PC-9 (cell line): ENCODE measurements around the gene RPL7A. TPM values are rescaled to one million over a fixed set of nuclear protein-coding genes. Genes with fewer than 3 reads are reported as not detected.

ENCODE experiments used
- BruUV-seq: library from RNA; stranded (reverse); fragments of 400-500 nt; replicated peaks from 2 replicates; lab custom pipeline; 2021; lab: Mats Ljungman, UMichigan
- CTCF ChIA-PET: fragments of 300-600 bp; sonication (Branson Sonifier 250); formaldehyde crosslinking; loops from one replicate; lab custom pipeline; 2022; ENCODE audit warnings: antibody characterized with exemption; lab: Charles Lee
- POLR2A ChIA-PET: fragments of 300-600 bp; sonication (Branson Sonifier 250); formaldehyde crosslinking; loops from one replicate; lab custom pipeline; 2022; ENCODE audit warnings: antibody characterized with exemption; ENCODE audit not compliant: unreplicated experiment; lab: Charles Lee
- DNase-seq, 2 experiments: peaks; one replicate each; pipeline versions ENCODE4 v3.0.0 to v3.0.0-alpha.2; 2015 to 2022; ENCODE audit warnings: mixed read lengths in 1 of 2
- H2AFZ ChIP-seq: fragments of 200-600 bp; sonication (generic); 2 replicates; pipeline ENCODE4 v1.8.1; 2017; ENCODE audit warnings: antibody characterized with exemption
- H3F3A ChIP-seq: fragments of 200-600 bp; sonication (generic); 2 replicates; pipeline ENCODE4 v1.8.1; 2017; ENCODE audit warnings: antibody characterized with exemption, mild to moderate bottlenecking, low read depth; ENCODE audit not compliant: insufficient read depth
- H3K27ac ChIP-seq: fragments of 200-600 bp; sonication (generic); 2 replicates; pipeline ENCODE4 v1.6.1; 2016; ENCODE audit warnings: mixed run types
- H3K27me3 ChIP-seq: fragments of 200-600 bp; sonication (generic); 2 replicates; pipeline ENCODE4 v1.6.1; 2016; ENCODE audit warnings: low read depth, mixed run types; ENCODE audit not compliant: insufficient read depth
- H3K36me3 ChIP-seq: fragments of 200-600 bp; sonication (generic); 2 replicates; pipeline ENCODE4 v1.6.1; 2016; ENCODE audit warnings: low read depth, mixed run types
- H3K4me1 ChIP-seq: fragments of 200-600 bp; sonication (generic); replicated peaks from 2 replicates; pipeline ENCODE4 v1.6.1; 2016; ENCODE audit warnings: mixed run types; ENCODE audit not compliant: insufficient read depth
- H3K4me2 ChIP-seq: fragments of 200-600 bp; sonication (generic); 2 replicates; pipeline ENCODE4 v1.6.1; 2017; ENCODE audit warnings: mixed run types
- H3K4me3 ChIP-seq: fragments of 200-600 bp; sonication (generic); 2 replicates; pipeline ENCODE4 v1.6.1; 2016; ENCODE audit warnings: mixed run types
- H3K79me2 ChIP-seq: fragments of 200-600 bp; sonication (generic); 2 replicates; pipeline ENCODE4 v1.6.1; 2017; ENCODE audit warnings: low read depth, mixed run types
- H3K9me2 ChIP-seq: fragments of 200-600 bp; sonication (generic); 2 replicates; pipeline ENCODE4 v1.8.1; 2017; ENCODE audit warnings: mild to moderate bottlenecking; ENCODE audit not compliant: insufficient read depth
- H3K9me3 ChIP-seq: fragments of 200-600 bp; sonication (generic); 2 replicates; pipeline ENCODE4 v1.8.1; 2016; ENCODE audit warnings: low read depth; ENCODE audit not compliant: insufficient read depth
- H4K20me1 ChIP-seq: fragments of 200-600 bp; sonication (generic); 2 replicates; pipeline ENCODE4 v1.8.1; 2017; ENCODE audit not compliant: insufficient read depth
- CTCF ChIP-seq: fragments of 200-600 bp; sonication (generic); conservative IDR thresholded peaks from 2 replicates; pipeline ENCODE4 v1.6.1; 2017; ENCODE audit warnings: mixed run types, antibody characterized with exemption, mild to moderate bottlenecking, moderate library complexity
- EZH2 ChIP-seq: fragments of 200-600 bp; sonication (generic); IDR thresholded peaks from 2 replicates; pipeline ENCODE4 v1.8.0; 2017; ENCODE audit warnings: antibody characterized with exemption, low read depth
- intact Hi-C: fragments of 100-400 bp; cut with micrococcal nuclease; formaldehyde crosslinking; loops from one replicate; pipeline ENCODE4 v1.10.0; 2022; ENCODE audit not compliant: unreplicated experiment
- total RNA-seq: library from RNA; stranded (reverse); gene quantifications from 2 replicates; pipeline ENCODE4 v1.2.3, GENCODE V29; 2021

RPL7A gene
- total RNA-seq, 1 experiment from 2014 or later: 2,381 TPM

GRCh38 chr9:133321411-133321935 is 26.5 kb upstream of the RPL7A start:
- Histone ChIP-seq H3K4me2 (no peak overlapping the region), H3K4me1 (no peaks in the 10 kb centered on the region), H3F3A (no peaks in the 10 kb centered on the region), H3K27me3 (peaks cover 34% of the 10 kb centered on the region), H4K20me1 (no peaks in the 10 kb centered on the region), H3K36me3 (no peaks in the 10 kb centered on the region), H3K9me3 (no peaks in the 10 kb centered on the region), H3K9me2 (no peaks in the 10 kb centered on the region), H3K27ac (no peak overlapping the region), H3K4me3 (no peak overlapping the region), H2AFZ (no peak overlapping the region), H3K79me2 (no peaks in the 10 kb centered on the region)
- BruUV-seq: no TSS peak
- POLR2A ChIA-PET: no interaction called here
- DNase-seq: no peak
- CTCF ChIA-PET: no interaction called here
- TF ChIP-seq CTCF: no peak
- no peak for TF ChIP-seq EZH2
- intact Hi-C loops: no loop called here

DNA sequence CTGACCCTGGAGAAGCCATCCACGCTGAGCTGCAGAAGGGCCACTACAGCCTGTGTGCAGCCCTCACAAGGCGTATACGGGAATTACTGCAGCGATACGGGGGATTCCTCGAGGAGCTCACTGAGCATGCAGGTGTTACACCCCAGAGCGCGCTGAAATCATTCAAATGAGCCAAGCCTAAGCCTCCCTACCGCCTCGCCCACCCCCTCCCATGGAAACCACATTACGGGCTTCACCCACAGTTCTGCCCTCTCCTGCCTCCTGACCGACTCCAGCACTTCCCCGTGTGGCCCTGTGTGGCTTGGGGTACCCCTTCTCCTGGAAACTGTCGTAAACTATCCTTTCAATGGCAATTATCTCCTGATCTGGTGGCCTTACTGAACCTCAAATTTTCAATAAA is 25.3 kb upstream of the RPL7A start:
- ChIA-PET POLR2A (no interaction called here), CTCF (no interaction called here)
- Histone ChIP-seq H3K27me3 (peaks cover 34% of the 10 kb centered on the region), H3K9me3 (no peaks in the 10 kb centered on the region), H3K9me2 (no peaks in the 10 kb centered on the region), H3K4me3 (no peak overlapping the region), H3K36me3 (no peaks in the 10 kb centered on the region), H3F3A (no peaks in the 10 kb centered on the region), H3K4me1 (no peaks in the 10 kb centered on the region), H2AFZ (no peak overlapping the region), H3K27ac (no peak overlapping the region), H4K20me1 (no peaks in the 10 kb centered on the region), H3K4me2 (no peak overlapping the region), H3K79me2 (no peaks in the 10 kb centered on the region)
- TF ChIP-seq EZH2 (no peak), CTCF (no peak)
- no TSS peak for BruUV-seq
- no peak for DNase-seq
- intact Hi-C loops: no loop called here

GRCh38 chr9:133323211-133323610 is 24.8 kb upstream of the RPL7A start:
- TF ChIP-seq EZH2 (no peak), CTCF (no peak)
- peaks cover 34% of the 10 kb centered on the region for H3K27me3 ChIP-seq
- H3K4me2 ChIP-seq: no peak overlapping the region
- no peaks in the 10 kb centered on the region for H3K9me2 ChIP-seq
- intact Hi-C loops: no loop called here
- no peaks in the 10 kb centered on the region for H3K79me2 ChIP-seq
- BruUV-seq: no TSS peak
- no peak overlapping the region for H3K4me3 ChIP-seq
- no peak overlapping the region for H2AFZ ChIP-seq
- H3K36me3 ChIP-seq: no peaks in the 10 kb centered on the region
- no peaks in the 10 kb centered on the region for H3K4me1 ChIP-seq
- POLR2A ChIA-PET: no interaction called here
- DNase-seq: no peak
- H4K20me1 ChIP-seq: no peaks in the 10 kb centered on the region
- no peaks in the 10 kb centered on the region for H3F3A ChIP-seq
- H3K27ac ChIP-seq: no peak overlapping the region
- CTCF ChIA-PET: no interaction called here
- no peaks in the 10 kb centered on the region for H3K9me3 ChIP-seq
